Astrocyte of the cerebellum (primary cell): ENCODE measurements around the gene ARGFX.
"Not testable (repeated sequence)": the region's sequence is repeated elsewhere in the genome, so short reads cannot be mapped to it uniquely, and the experiment has no call there.

ENCODE experiments used
- DNase-seq: peaks from one replicate; pipeline ENCODE4 v3.0.0-alpha.2; 2011; ENCODE audit warnings: low read depth
- H3K4me3 ChIP-seq: 2 replicates; pipeline ENCODE4 v1.5.1; 2011; ENCODE audit warnings: mild to moderate bottlenecking, low read depth, low read length, moderate library complexity
- in situ Hi-C: cut with HindIII; loops from 2 replicates; pipeline ENCODE4 v1.10.0; 2017; ENCODE audit warnings: low sequenced_read_pairs
- TF ChIP-seq, protein P1 (sequence below): IDR thresholded peaks from 2 replicates; pipeline ENCODE4 v1.5.1; 2012; ENCODE audit warnings: low read length, low read depth, moderate library complexity, mild to moderate bottlenecking; ENCODE audit errors: missing control alignments

The ARGFX gene

DNA sequence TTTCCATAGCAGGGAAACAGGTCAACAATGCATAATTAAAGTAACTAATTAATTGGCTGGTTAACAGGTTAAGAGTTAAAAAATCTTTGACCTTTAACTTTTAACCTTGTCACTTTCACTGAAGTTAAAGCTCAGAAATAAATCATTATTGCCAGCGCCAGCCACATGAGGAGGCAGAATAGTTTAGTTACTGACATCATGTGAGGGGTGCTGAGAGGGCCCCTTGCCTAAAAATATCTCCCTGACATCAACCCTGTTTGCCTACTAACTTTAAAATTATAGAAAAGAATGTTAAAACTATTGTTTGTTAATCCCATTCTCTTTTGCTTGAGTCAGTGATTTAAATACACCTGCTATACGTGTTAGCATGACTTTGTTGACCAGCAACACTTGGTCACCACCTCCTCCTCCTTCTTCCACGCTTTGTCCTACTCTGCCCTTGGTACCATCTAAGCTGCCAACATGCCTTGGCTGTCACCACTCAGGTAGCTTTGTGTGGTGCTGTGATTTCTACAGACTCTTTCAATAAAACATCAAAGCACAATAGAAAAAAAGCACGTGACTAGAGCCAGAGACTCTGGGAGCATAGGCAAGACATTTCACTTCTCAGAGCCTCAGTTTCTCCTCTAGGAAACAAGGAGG lies 28.1 kb downstream of the ARGFX start:
- TF ChIP-seq, protein P1, sequence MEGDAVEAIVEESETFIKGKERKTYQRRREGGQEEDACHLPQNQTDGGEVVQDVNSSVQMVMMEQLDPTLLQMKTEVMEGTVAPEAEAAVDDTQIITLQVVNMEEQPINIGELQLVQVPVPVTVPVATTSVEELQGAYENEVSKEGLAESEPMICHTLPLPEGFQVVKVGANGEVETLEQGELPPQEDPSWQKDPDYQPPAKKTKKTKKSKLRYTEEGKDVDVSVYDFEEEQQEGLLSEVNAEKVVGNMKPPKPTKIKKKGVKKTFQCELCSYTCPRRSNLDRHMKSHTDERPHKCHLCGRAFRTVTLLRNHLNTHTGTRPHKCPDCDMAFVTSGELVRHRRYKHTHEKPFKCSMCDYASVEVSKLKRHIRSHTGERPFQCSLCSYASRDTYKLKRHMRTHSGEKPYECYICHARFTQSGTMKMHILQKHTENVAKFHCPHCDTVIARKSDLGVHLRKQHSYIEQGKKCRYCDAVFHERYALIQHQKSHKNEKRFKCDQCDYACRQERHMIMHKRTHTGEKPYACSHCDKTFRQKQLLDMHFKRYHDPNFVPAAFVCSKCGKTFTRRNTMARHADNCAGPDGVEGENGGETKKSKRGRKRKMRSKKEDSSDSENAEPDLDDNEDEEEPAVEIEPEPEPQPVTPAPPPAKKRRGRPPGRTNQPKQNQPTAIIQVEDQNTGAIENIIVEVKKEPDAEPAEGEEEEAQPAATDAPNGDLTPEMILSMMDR: no peak
- H3K4me3 ChIP-seq: no peak overlapping the region
- DNase-seq: no peak
- in situ Hi-C loops: no loop called here

DNA sequence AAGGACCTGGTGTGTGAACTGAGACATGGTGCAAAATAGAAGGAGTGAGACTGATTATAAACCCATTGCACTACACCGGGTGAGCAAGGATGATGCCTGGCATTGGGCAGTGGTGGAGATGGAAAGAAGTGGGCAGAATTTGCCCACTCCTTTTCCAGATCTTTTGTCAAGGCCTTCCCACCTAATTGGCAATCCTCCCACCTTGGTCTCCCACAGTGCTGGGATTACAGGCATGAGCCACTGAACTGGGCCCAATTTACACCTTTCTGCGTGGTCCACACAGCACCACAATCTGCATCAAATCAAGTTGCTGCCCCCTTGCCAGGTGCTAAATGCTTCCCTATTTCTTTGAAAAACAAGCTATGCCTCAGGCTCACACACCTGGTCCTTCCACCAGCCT lies 30.8 kb downstream of the ARGFX start:
- H3K4me3 ChIP-seq: no peak overlapping the region
- TF ChIP-seq, protein P1: no peak
- no peak for DNase-seq
- in situ Hi-C loops: no loop called here

DNA sequence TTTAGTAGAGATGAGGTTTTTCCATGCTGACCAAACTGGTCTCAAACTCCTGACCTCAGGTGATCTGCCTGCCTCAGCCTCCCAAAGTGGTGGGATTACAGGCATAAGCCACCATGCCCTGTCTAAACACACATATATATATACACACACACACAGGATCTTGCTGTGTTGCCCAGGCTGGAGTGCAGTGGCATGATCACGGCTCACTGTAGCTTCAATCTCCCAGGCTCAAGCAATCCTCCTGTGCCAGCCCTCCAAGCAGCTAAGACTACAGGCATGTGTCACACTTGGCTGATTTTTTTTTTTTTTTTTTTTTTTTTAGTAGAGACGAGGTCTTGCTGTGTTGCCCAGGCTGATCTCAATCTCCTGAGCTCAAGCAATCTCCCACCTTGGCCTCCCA lies 32.2 kb downstream of the ARGFX start:
- DNase-seq, in situ Hi-C loops, H3K4me3 ChIP-seq: not testable (repeated sequence)

DNA sequence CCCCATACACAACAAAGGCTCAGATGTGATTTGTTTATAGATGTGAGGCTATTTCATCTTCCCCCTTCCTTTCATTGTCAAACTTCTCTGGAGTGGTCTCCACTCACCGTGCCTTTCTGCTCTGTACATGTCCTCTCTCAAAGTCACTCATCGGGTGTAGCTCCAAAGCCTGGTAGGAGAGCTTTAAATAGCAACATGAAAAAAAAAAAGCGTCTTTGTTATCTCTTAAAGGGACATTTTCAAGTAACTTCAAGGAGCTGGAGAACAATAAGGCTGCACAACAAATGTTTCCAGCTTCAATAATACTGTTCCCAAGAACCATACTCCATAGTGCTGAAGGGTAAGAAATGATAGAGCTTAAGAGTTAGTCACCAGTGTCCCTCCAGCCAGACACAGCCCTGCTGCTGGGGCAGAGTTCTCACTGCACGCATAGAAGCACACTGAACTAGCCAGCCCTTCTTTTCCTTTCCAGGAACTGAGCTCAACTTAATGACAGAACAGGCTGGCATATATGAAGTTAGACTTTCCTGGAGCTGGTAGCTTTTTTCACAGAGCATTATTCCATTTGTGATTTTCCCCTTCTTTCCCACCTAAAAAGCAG lies 33.6 kb downstream of the ARGFX start:
- in situ Hi-C loops: no loop called here

DNA sequence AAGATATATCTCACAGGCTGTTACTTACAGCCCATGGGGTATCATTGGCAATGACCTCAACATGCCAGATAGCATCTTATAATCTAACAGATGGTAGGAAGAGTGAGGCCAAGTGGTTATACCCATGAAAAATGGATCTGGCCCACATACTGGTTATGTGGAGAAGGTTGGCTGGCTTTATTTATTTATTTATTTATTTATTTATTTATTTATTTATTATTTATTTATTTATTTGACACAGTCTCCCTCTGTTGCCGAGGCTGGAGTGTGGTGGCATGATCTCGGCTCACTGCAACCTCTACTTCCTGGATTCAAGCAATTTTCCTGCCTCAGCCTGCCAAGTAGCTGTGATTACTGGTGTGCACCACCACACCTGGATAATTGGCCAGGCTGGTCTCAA lies 37.0 kb downstream of the ARGFX start:
- DNase-seq: no peak
- TF ChIP-seq, protein P1: no peak
- no peak overlapping the region for H3K4me3 ChIP-seq
- in situ Hi-C loops: no loop called here

More for the DNA sequence above, 33.6 kb downstream of the ARGFX start:
- no peak for DNase-seq
- TF ChIP-seq, protein P1: no peak
- no peak overlapping the region for H3K4me3 ChIP-seq

DNA sequence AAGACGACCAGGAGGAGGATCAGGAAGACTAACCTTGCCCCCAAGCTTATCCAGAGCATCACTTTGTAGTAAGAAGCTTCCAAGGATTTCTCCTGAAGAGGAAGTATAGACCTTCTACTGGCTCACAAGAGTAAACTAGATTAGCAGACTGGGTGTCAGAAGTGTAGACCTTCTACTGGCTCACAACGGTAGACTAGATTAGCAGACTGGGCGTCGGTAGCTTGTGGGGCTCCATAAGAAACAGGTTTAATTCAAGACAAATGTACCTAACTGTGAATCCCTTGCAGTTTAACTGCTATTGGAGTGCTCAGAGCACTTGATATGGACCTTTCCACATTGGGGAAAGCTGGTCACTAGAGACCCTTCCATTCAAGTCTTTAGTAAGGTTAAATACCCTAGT lies 38.4 kb downstream of the ARGFX start:
- no peak for DNase-seq
- in situ Hi-C loops: no loop called here

More for the DNA sequence above, 38.4 kb downstream of the ARGFX start:
- no peak overlapping the region for H3K4me3 ChIP-seq
- TF ChIP-seq, protein P1: no peak
